Kidney (tissue), 14 donors: ENCODE results near the gene RBCK1. TPM values are rescaled to one million over a fixed set of nuclear protein-coding genes. Genes with fewer than 3 reads are reported as not detected.

Source experiments
- DNase-seq, 5 donors: peaks; one replicate each; pipeline ENCODE4 v3.0.0-alpha.2; 2013 to 2020
- FAIRE-seq: peaks from 2 replicates; lab custom pipeline; 2012; peaks lifted over from hg19 to GRCh38; lab: Jason Lieb, UNC
- H3K27ac ChIP-seq, 2 donors: one replicate each; pipeline ENCODE4 v1.7.0; 2013; ENCODE audit warnings: low read depth in 2 of 2, low read length in 2 of 2, inconsistent platforms in 1 of 2
- H3K27me3 ChIP-seq: one replicate; pipeline ENCODE4 v1.7.1; 2013; ENCODE audit warnings: low read length, inconsistent platforms; ENCODE audit not compliant: control insufficient read depth, insufficient read depth
- H3K36me3 ChIP-seq, 3 donors: one replicate each; pipeline versions ENCODE4 v1.7.0 to v1.7.1; 2013; ENCODE audit warnings: low read length in 3 of 3, control low read depth in 1 of 3, inconsistent platforms in 1 of 3; ENCODE audit not compliant: insufficient read depth in 3 of 3, control insufficient read depth in 2 of 3
- H3K4me1 ChIP-seq, 3 donors: one replicate each; pipeline versions ENCODE4 v1.7.0 to v1.7.1; 2013; ENCODE audit warnings: low read length in 3 of 3, inconsistent platforms in 1 of 3, low read depth in 1 of 3; ENCODE audit not compliant: control insufficient read depth in 2 of 3, insufficient read depth in 2 of 3
- H3K4me3 ChIP-seq, 3 donors: one replicate each; pipeline versions ENCODE4 v1.7.0 to v1.8.1; 2013; ENCODE audit warnings: low read length in 3 of 3, control low read depth in 1 of 3, inconsistent platforms in 1 of 3
- H3K9ac ChIP-seq, 3 donors: one replicate each; pipeline versions ENCODE4 v1.7.0 to v1.7.1; 2013; ENCODE audit warnings: low read length in 3 of 3, control low read depth in 1 of 3, inconsistent platforms in 1 of 3
- H3K9me3 ChIP-seq, 3 donors: one replicate each; pipeline versions ENCODE4 v1.7.0 to v1.7.1; 2013; ENCODE audit warnings: low read length in 3 of 3, control low read depth in 1 of 3, inconsistent platforms in 1 of 3; ENCODE audit not compliant: control insufficient read depth in 2 of 3, insufficient read depth in 1 of 3
- CTCF ChIP-seq: IDR thresholded peaks from 3 replicates; pipeline ENCODE4 v1.5.1; 2012; ENCODE audit warnings: mild to moderate bottlenecking, moderate library complexity, borderline replicate concordance; ENCODE audit not compliant: insufficient read depth; ENCODE audit errors: extremely low read depth
- intact Hi-C: fragments of 100-400 bp; cut with DNase I; formaldehyde crosslinking; loops from one replicate; pipeline ENCODE4 v1.11.1; 2022
- polyA plus RNA-seq: library from polyadenylated mRNA; stranded (reverse); fragments of 350-450 nt; fragmentation: Illumina TruSeq; extraction: RNeasy Lipid Tissue Mini Kit (QIAGEN cat#74804); gene quantifications from one replicate; pipeline ENCODE4 v1.2.3, GENCODE V29; 2014; ENCODE audit warnings: low read depth, low replicate concordance; ENCODE audit not compliant: insufficient read depth
- total RNA-seq: library from RNA; stranded (reverse); fragmentation: NEBNext Ultra II Directional; extraction: Animal tissue kit (Norgen Biotek cat#: 25700); gene quantifications from one replicate; pipeline ENCODE4 v1.2.1, GENCODE V29; 2021
- donor health status: control.
- donor health status: control.
- donor health status: control.
- donor health status: control.
- donor health status: control.
- donor health status: DM: yes; HTN: yes; CAD: no.
- donor health status: Normal renal cell carcinoma (clear cell type).

RBCK1 gene
- total and polyA plus RNA-seq, 2 donors from 2014 or later: 73.0 to 93.6 TPM

GRCh38 chr20:478949-479429 is 70.9 kb downstream of the RBCK1 start:
- peaks cover 6 to 23% (median 20%) of the 10 kb centered on the region in 3 donors for H3K36me3 ChIP-seq
- H3K27ac ChIP-seq: no peak overlapping the region
- H3K4me1 ChIP-seq: no peaks in the 10 kb centered on the region
- FAIRE-seq (no peak), DNase-seq (peak in 3 of 5 donors; percentile 18 to 80 (median 73))
- no peak overlapping the region for H3K9ac ChIP-seq
- no peaks in the 10 kb centered on the region for H3K9me3 ChIP-seq
- H3K27me3 ChIP-seq: no peaks in the 10 kb centered on the region
- TF ChIP-seq CTCF: peak; percentile 58
- intact Hi-C loops: loop anchor here (5.0 kb wide), 1 partner anchor 122 kb away; no protein-coding TSS in a partner anchor
- no peak overlapping the region for H3K4me3 ChIP-seq

GRCh38 chr20:479487-479886 is 71.4 kb downstream of the RBCK1 start:
- Histone ChIP-seq H3K4me3 (no peak overlapping the region), H3K4me1 (no peaks in the 10 kb centered on the region), H3K36me3 (peaks cover 6 to 28% (median 24%) of the 10 kb centered on the region in 3 donors), H3K9me3 (no peaks in the 10 kb centered on the region), H3K27ac (no peak overlapping the region), H3K9ac (no peak overlapping the region), H3K27me3 (no peaks in the 10 kb centered on the region)
- no peak for TF ChIP-seq CTCF
- FAIRE-seq: no peak
- intact Hi-C loops: loop anchor here (5.0 kb wide), 1 partner anchor 122 kb away; no protein-coding TSS in a partner anchor
- DNase-seq: no peak

- intact Hi-C loops: no loop called here
- TF ChIP-seq CTCF: no peak
- H3K27me3 ChIP-seq: no peaks in the 10 kb centered on the region
- DNase-seq: no peak
- H3K4me1 ChIP-seq: no peaks in the 10 kb centered on the region
- H3K4me3 ChIP-seq: no peak overlapping the region
- no peak for FAIRE-seq
- H3K27ac ChIP-seq: no peak overlapping the region
- no peak overlapping the region for H3K9ac ChIP-seq
- H3K36me3 ChIP-seq: peaks cover 6 to 29% (median 25%) of the 10 kb centered on the region in 3 donors
- no peaks in the 10 kb centered on the region for H3K9me3 ChIP-seq
Observed at GRCh38 chr20:480044-480443, 71.9 kb downstream of the RBCK1 start.

- no peak for TF ChIP-seq CTCF
- DNase-seq (no peak), FAIRE-seq (no peak)
- Histone ChIP-seq H3K4me3 (no peak overlapping the region), H3K9me3 (no peaks in the 10 kb centered on the region), H3K27me3 (no peaks in the 10 kb centered on the region), H3K27ac (no peak overlapping the region), H3K9ac (no peak overlapping the region), H3K4me1 (no peaks in the 10 kb centered on the region), H3K36me3 (peaks cover 4 to 40% (median 32%) of the 10 kb centered on the region in 3 donors)
- intact Hi-C loops: no loop called here
Observed at GRCh38 chr20:481167-481566, 73.1 kb downstream of the RBCK1 start.
